ENCODE data around the gene PLA2G2E.

PLA2G2E gene

DNA sequence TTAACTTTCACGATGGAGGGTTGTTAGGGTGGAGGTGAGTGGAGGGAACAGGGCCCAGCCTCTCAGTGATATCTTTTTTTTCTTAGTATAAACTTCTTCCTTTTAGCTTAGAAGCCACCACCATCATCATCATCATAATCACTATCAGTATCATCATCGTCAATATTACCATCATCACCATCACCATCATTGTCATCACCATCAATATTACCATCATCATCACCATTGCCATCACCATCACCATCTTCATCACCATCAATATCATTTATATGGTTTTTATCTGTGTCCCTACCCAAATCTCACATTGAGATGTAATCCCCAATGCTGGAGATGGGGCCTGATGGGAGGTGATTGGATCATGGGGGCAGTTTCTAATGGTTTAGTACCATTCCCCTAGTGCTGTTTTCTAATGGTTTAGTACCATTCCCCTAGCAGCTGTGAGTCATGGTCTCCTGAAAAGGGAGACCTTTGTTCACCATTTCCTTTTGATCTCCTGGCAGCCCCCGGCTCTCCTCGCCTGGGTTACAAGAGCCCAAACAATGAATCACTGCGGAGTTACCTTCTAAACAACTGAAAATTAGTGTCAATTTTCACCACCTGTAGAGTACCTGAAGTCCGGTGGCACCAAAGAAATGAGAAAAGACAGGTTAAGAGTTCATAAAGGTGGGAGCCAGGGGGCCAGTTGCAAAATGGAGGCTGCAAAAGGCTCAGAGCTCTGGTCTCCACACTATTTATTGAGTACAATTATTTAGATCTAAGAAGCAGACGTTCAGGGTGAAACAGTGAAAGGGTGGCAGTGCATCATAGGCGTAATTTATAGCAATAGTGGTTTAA, 3.1 kb upstream of the PLA2G2E start:
- DNase-seq, result no peak

DNA sequence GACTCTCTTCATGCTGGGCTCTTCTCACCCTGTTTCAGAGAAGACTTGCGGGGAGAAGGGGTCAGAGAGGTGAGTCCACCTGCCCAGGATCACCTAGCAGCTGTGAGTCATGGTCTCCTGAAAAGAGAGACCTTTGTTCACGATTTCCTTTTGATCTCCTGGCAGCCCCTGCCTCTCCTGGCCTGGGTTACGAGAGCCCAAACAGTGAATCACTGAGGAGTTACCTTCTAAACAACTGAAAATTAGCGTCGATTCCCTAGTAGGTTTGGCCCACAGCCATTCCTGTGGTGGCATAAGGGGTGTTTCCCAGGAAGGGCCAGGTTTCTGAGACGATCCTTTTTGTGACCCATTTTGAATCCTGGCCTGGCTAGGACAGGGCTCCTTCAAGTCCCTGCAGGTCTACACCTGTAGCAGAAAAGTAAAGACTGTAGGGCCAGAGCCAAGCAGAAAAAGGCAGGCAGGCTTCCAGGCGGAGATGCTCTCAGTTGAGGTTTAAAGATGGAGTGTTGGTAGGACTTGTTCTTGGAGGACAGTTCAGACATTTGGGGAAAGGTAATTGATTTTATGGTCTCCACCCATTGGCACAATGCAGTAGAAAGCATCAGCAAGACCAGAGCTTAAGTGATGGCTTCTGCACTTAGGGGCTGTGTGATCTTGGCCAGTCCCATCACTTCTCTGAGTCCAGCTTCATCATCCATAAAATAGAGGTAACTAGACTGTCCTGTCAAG, 2.1 kb upstream of the PLA2G2E start:
- no peak for DNase-seq

DNA sequence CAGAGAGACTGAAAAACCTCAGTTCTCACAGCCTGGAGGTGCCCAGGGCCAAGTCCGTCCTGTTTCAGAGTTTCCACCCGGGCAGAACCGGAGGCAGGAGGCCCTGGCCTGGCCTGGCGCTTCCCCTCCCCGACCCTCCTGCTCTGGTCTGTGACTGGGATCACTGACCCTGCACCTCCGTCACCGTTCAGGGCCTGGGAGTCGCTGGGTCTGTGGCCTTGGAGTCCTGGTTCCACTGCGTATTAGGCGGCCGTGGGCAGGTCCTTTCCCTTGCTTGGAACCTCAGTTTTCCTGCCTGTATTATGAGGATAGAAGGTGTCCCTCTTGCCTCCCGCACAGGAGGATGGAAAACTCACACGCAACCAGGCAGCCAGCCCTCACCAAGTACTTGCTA, 533 bp upstream of the PLA2G2E start:
- no peak for DNase-seq

- DNase-seq, result no peak
Observed at GRCh38 chr1:19922015-19922688, 1.3 kb downstream of the PLA2G2E start.

DNA sequence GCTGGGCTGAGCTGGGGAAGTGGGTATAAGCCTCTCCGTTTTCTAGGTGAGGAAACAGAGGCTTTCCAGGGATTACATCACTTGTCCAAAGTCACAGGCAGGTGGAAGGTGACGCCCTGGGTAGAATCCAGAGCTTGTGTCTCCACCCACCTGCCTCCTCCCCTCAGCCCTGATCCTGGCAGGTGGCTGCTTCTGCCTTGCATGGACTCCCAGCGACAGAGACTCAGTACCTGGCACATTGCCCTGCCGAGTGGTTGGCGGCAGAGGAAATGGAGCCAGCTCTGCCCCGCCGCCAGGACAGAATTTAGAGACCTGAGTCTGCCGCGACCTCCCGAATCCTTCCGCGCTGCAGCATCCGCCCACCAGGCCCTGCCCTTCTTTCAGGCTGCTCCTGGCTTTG, 2.1 kb downstream of the PLA2G2E start:
- no peak for DNase-seq

DNA sequence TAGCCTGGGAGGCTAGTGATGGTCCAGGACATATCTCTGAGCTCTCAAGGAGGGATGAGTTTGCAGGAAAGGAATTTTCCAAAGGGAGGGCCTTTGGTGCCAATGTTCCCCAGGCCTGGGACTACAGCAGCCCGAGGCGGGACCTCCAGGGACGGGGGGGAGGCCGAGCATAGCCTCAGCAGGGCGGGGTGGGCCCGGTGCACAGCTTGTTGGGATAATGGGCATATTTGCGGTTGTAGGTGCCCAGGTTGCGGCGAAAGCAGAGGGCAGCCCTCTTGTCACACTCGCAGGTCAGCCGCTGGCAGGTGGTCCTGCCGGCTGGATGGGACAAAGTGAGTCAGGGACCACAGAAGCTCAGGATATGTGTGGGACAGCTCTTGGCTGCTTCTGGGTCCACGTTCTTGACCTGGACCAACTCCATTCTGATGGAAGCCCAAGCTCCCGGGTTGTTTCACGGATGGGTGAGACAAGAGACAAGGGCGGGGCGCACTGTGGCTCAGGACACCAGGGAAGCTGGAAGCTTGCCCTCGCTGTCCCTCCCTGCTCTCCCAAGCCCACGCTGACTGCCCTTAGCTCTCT, 3.2 kb downstream of the PLA2G2E start:
- no peak for DNase-seq

- DNase-seq, result peak; percentile 66
Observed at GRCh38 chr1:19918057-19918456, 5.4 kb downstream of the PLA2G2E start.

GRCh38 chr1:19910650-19911049, 12.8 kb downstream of the PLA2G2E start:
- DNase-seq, result no peak

DNA sequence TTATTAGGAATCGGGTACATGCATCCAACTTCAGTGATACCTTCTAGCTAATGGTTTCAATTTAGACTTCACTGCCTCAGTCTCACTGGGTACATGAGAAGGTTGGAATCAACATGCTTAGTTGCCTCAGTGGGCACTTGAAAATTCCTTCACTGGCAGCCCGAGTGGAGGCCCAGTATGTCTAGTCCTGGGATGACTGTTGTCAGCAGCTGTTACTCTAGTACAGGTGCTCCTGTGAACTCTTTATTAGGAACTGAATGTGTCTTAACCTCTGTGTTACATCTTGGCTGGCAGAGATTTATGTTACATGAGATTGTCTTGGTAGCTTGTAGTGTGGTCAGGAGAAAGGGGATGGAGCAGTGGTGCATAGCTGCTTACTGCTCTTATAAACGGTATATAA, 13.4 kb downstream of the PLA2G2E start:
- DNase-seq, result no peak

- no peak for DNase-seq
Observed at GRCh38 chr1:19909392-19909791, 14.0 kb downstream of the PLA2G2E start.

GRCh38 chr1:19907456-19907855, 16.0 kb downstream of the PLA2G2E start:
- no peak for DNase-seq

DNA sequence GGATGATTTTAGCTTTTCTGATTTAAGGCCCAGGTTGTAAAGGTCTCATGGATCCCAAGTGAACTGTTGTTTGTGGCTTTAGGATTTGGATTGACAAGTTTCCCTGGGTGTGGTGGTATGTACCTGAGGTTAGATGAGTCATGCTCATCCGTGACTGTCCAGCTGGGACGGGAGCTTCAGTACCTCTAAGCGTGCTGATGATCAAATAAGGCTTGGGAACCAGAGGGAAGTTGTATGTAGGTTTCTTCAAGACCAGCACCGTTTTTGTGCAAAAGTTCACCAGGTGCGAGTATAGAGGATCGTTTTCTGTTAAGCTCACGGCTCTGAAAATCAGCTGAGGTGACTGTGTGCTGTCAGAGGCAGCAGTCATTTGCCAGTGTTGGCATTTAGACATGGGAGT, 19.8 kb downstream of the PLA2G2E start:
- no peak for DNase-seq

- no peak for DNase-seq
Observed at GRCh38 chr1:19901653-19902052, 21.8 kb downstream of the PLA2G2E start.

DNA sequence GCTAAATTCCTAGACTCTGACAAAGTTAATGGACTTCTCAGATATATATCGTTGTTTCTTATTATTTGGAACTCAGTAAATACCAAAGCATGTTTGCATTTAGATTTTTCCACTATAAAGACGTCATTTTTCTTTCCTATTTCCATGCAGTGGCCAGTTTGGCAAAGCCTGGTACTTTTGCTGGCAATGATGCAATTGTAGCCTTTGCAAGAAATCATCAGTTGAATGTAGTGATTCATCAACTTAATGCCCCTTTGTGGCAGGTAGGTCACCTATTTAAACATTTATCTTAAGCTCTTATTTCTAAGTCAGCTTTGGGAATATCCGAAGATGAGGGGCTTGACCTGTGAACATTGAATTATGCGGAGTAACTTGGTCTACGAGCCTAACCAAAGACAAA, 29.2 kb downstream of the PLA2G2E start:
- no peak for DNase-seq

- no peak for DNase-seq
Observed at GRCh38 chr1:19893687-19894086, 29.7 kb downstream of the PLA2G2E start.

- no peak for DNase-seq
Observed at GRCh38 chr1:19892628-19893168, 30.7 kb downstream of the PLA2G2E start.

DNA sequence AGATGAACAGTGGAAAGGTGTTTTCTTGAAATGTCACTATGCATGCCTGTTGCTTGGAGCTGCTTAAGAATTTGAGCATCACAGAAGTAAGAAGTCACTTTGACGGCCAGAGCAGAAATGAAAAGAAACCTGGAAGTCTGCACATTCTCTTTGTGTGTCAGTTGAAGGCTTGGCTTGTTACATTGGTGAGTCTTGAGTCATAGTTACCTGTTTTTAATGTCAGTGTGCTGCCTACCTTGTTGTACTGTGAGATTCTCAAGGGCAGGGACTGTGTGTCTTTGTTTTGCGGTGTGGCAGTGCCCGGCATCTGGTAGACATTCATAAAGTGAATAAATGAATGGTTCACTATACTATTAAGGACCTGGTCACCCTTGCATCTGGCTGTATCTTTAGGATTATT, 31.3 kb downstream of the PLA2G2E start:
- no peak for DNase-seq

DNA sequence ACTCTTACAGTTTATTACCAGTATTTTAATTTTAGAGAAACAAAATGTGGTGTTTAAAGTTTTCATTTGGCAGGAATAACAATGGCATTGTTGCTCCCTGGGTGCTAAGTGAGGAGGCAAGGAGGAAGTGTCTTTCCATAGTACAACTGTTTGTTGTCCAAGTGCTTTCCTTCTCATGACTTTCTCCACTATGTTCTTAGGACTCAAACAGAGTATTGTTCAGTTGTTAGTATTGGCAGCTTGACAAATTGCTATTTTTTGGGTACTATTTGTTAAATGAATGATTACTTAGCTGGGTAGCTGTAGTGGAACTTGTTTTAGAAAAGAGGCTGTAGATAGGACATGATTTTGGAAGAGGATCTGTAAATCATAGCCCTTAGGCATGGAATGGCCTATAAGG, 33.8 kb downstream of the PLA2G2E start:
- no peak for DNase-seq

DNA sequence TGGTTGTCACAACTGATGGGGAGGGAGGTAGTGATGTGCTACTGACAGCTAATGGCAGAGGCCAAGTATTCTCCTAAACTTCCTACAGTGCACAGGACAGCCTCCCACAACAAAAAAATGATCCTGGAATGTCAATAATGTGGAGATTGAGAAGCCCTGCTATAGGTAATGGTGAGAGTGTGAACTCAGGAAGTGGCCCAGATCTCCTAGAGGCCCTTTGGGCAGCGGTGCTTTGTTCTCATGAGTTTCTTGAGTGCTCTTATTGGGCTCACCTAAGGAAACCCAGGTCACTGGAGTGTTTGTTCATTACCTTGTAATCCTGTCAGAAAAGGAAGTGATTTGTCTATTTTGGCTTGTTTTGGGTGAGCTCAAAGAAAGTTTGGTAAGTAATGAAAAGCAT, 35.3 kb downstream of the PLA2G2E start:
- DNase-seq, result no peak

DNA sequence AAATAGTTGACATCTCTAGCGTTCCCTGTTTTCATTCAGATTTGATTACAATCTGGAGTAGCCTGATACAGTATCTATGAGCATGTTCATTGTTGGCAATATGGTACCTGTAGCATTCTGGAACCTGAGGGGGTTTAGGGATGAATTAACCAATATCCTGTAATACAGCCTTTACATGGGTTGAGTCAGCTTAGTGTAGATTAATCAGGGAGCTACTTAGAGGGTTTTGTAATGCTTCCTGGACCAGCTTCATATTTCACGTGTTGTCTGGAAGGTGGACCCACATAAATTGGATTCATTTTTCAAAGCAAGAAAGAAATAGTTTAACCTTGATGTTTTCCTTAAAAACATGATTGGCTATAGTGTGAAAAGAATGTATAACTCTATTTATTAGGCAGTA, 37.6 kb downstream of the PLA2G2E start:
- DNase-seq, result no peak

DNA sequence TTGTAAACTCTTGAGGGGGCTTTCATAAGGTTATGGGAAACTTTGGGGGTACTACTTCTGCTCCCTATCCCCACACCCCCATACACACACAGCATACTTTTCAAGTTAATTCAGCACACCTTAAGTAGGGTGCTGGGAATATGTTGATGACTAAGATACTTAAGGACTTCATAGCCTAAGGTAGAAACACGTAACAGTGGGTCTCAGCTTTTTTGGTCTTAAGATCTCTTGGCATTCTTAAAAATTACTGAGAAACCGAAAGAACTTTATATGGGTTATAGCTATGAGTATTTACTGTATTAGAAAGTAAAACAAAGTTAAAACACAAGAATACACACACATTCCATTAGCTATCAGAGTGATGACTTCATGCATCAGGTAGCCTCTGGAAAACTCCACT, 39.1 kb downstream of the PLA2G2E start:
- no peak for DNase-seq

- DNase-seq, result peak; percentile 98
Observed at GRCh38 chr1:19882111-19883071, 41.0 kb downstream of the PLA2G2E start, which contains the start of gene OTUD3. Gene OTUD3 (plus strand): TSS chr1:19882395. CDS start chr1:19882514, 119 bp downstream.
